ENCODE measurements around the gene C1QTNF5. TPM values are rescaled to one million over a fixed set of nuclear protein-coding genes. Genes with fewer than 3 reads are reported as not detected.

Gene C1QTNF5
- total RNA-seq, 2 experiments from 2014 or later, result not detected

DNA sequence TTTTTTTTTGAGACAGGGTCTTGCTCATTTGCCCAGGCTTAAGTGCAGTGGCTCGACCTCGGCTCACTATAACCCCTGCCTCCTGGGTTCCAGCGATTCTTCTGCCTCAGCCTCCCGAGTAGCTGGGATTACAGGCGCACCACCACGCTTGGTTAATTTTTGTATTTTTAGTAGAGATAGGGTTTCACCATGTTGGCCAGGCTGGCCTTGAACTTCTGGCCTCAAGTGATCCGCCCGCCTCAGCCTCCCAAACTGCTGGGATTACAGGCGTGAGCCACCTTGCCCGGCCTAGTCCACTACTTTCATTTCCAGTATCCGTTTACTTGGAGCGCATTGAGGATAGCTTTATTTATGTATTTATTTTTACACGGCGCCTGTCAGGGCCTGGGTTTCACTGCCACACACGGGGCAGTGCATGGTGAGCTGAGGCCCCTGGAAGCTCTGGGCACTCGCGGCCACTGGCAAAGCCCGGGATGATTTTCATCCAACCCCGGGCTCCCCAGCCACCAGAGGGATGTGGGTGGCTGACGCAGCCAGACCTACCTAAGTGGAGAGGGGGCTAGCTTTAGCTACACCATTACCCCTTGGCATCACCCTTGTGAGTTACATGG lies 17.7 kb downstream of the C1QTNF5 start:
- H3K4me2 ChIP-seq (ENCODE audit: low read length), result no peak overlapping the region
- no peak overlapping the region for H3K4me3 ChIP-seq (ENCODE audit: low read depth, low read length, poor library complexity, severe bottlenecking)
- H3K36me3 ChIP-seq (ENCODE audit: insufficient read depth, low read length), result no peaks in the 10 kb centered on the region
- no peak overlapping the region for H3K27ac ChIP-seq (ENCODE audit: low read depth, low read length, poor library complexity, severe bottlenecking)
- BruUV-seq (replicated peaks), result no TSS peak
- peaks cover 45% of the 10 kb centered on the region for H3K4me1 ChIP-seq (ENCODE audit: insufficient read depth, low read length, poor library complexity, severe bottlenecking)
- no peak for TF ChIP-seq EZH2phosphoT487 (IDR thresholded peaks at IDR 0.05; ENCODE audit: borderline replicate concordance, low read depth, low read length)
- TF ChIP-seq, protein P1, sequence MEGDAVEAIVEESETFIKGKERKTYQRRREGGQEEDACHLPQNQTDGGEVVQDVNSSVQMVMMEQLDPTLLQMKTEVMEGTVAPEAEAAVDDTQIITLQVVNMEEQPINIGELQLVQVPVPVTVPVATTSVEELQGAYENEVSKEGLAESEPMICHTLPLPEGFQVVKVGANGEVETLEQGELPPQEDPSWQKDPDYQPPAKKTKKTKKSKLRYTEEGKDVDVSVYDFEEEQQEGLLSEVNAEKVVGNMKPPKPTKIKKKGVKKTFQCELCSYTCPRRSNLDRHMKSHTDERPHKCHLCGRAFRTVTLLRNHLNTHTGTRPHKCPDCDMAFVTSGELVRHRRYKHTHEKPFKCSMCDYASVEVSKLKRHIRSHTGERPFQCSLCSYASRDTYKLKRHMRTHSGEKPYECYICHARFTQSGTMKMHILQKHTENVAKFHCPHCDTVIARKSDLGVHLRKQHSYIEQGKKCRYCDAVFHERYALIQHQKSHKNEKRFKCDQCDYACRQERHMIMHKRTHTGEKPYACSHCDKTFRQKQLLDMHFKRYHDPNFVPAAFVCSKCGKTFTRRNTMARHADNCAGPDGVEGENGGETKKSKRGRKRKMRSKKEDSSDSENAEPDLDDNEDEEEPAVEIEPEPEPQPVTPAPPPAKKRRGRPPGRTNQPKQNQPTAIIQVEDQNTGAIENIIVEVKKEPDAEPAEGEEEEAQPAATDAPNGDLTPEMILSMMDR (conservative IDR thresholded peaks at IDR 0.05; ENCODE audit: low read length), result no peak
- H3K9me2 ChIP-seq (ENCODE audit: insufficient read depth, low read length), result no peaks in the 10 kb centered on the region
- no peak for DNase-seq (ENCODE audit: low spot score)
- no peaks in the 10 kb centered on the region for H4K20me1 ChIP-seq (ENCODE audit: insufficient read depth, low read length)
- no peaks in the 10 kb centered on the region for H3K79me2 ChIP-seq (ENCODE audit: insufficient read depth, low read depth, low read length)
- no peaks in the 10 kb centered on the region for H3K9me3 ChIP-seq (ENCODE audit: low read length)
- CTCF ChIA-PET (ENCODE audit: unreplicated experiment), result interaction anchor here (0.6 to 2.5 kb wide), 5 partner anchors 11 to 162 kb away, joined by 3 to 16 read pairs (median 3); partner anchors contain the start of gene RNF26
- no peak overlapping the region for H2AFZ ChIP-seq (ENCODE audit: low read length)
- POLR2A ChIA-PET, result interaction anchor here (0.7 to 1.0 kb wide), 3 partner anchors 44 to 126 kb away, joined by 3 read pairs; no protein-coding TSS in a partner anchor
- intact Hi-C loops (cut with micrococcal nuclease; ENCODE audit: unreplicated experiment), result loop anchor here (1.0 to 5.0 kb wide), 4 partner anchors 49 to 256 kb away; partner anchors contain the start of genes DPAGT1 and VPS11

DNA sequence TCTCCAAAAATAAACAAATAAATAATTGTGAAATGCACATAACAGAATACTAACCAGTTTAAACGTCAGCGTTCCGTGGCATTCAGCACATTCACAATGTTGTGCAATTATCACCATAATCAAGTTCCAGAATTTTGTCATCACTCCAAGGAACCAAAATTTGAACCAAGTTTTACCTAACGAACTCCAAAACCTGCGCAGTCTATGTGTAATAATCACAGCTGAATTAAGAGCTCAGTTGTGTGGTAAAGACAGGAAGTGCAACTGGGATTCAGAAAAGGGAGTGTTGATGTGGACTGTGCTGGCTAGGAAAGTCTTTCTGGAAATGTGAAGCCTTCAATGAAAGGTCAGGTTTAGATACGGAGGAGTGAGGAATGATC lies 18.3 kb downstream of the C1QTNF5 start:
- Histone ChIP-seq H3K79me2 (ENCODE audit: insufficient read depth, low read depth, low read length) (no peaks in the 10 kb centered on the region), H3K27ac (ENCODE audit: low read depth, low read length, poor library complexity, severe bottlenecking) (no peak overlapping the region), H3K4me3 (ENCODE audit: low read depth, low read length, poor library complexity, severe bottlenecking) (no peak overlapping the region), H3K36me3 (ENCODE audit: insufficient read depth, low read length) (no peaks in the 10 kb centered on the region), H4K20me1 (ENCODE audit: insufficient read depth, low read length) (no peaks in the 10 kb centered on the region), H3K4me2 (ENCODE audit: low read length) (peak overlapping the region; percentile 83), H3K9me2 (ENCODE audit: insufficient read depth, low read length) (no peaks in the 10 kb centered on the region), H2AFZ (ENCODE audit: low read length) (peak overlapping the region; percentile 95; the same call in 1 of the 2 replicates), H3K9me3 (ENCODE audit: low read length) (no peaks in the 10 kb centered on the region), H3K4me1 (ENCODE audit: insufficient read depth, low read length, poor library complexity, severe bottlenecking) (peaks cover 45% of the 10 kb centered on the region)
- TF ChIP-seq, protein P1 (conservative IDR thresholded peaks at IDR 0.05; ENCODE audit: low read length), result no peak
- TF ChIP-seq EZH2phosphoT487 (IDR thresholded peaks at IDR 0.05; ENCODE audit: borderline replicate concordance, low read depth, low read length), result no peak
- ChIA-PET CTCF (ENCODE audit: unreplicated experiment) (interaction anchor here (1.0 to 2.5 kb wide), 4 partner anchors 16 to 126 kb away, joined by 3 to 16 read pairs (median 4); no protein-coding TSS in a partner anchor), POLR2A (interaction anchor here (0.7 to 1.7 kb wide), 3 partner anchors 12 to 62 kb away, joined by 3 to 5 read pairs (median 4); partner anchors contain the start of gene RNF26)
- intact Hi-C loops (cut with micrococcal nuclease; ENCODE audit: unreplicated experiment), result loop anchor here (5.0 kb wide), 3 partner anchors 50 to 255 kb away; partner anchors contain the start of genes DPAGT1 and VPS11
- no peak for DNase-seq (ENCODE audit: low spot score)
- no TSS peak for BruUV-seq (replicated peaks)
